H1 (cell line): ENCODE measurements around the gene ARHGAP26. TPM values are rescaled to one million over a fixed set of nuclear protein-coding genes. Genes with fewer than 3 reads are reported as not detected.

Experiments
- CTCF ChIA-PET: fragments of 300-600 bp; sonication (Branson Sonifier 250); formaldehyde crosslinking; loops from one replicate; lab custom pipeline; 2021; ENCODE audit not compliant: partially characterized antibody; lab: Charles Lee
- POLR2A ChIA-PET: fragments of 300-600 bp; sonication (Branson Sonifier 250); formaldehyde crosslinking; loops from one replicate; lab custom pipeline; 2021; ENCODE audit warnings: inconsistent platforms; ENCODE audit not compliant: partially characterized antibody; lab: Charles Lee
- DNase-seq, 2 experiments: peaks; one replicate each; pipeline versions ENCODE4 v3.0.0 to v3.0.0-alpha.2; 2010 to 2022; ENCODE audit warnings: low spot score in 2 of 2, low read depth in 1 of 2, mixed read lengths in 1 of 2
- FAIRE-seq: peaks from 2 replicates; lab custom pipeline; 2011; peaks lifted over from hg19 to GRCh38; lab: Jason Lieb, UNC
- H2AFZ ChIP-seq: 2 replicates; pipeline ENCODE4 v1.8.1; 2012; ENCODE audit warnings: low read length, inconsistent platforms
- H2AK5ac ChIP-seq: 2 replicates; pipeline ENCODE4 v1.6.1; 2013; ENCODE audit warnings: low read depth, low read length
- H2BK120ac ChIP-seq: replicated peaks from 2 replicates; pipeline ENCODE3; 2013; ENCODE audit warnings: low read depth, low read length, inconsistent platforms
- H2BK12ac ChIP-seq: 2 replicates; pipeline ENCODE4 v1.6.1; 2013; ENCODE audit warnings: low read depth, low read length
- H2BK15ac ChIP-seq: 2 replicates; pipeline ENCODE4 v1.6.1; 2013; ENCODE audit warnings: low read length
- H2BK20ac ChIP-seq: 2 replicates; pipeline ENCODE4 v1.6.1; 2013; ENCODE audit warnings: low read length
- H2BK5ac ChIP-seq: 2 replicates; pipeline ENCODE4 v1.6.1; 2013; ENCODE audit warnings: low read depth, low read length
- H3K14ac ChIP-seq: 2 replicates; pipeline ENCODE4 v1.6.1; 2013; ENCODE audit warnings: inconsistent platforms; ENCODE audit not compliant: insufficient read length
- H3K18ac ChIP-seq: 2 replicates; pipeline ENCODE4 v1.6.1; 2013; ENCODE audit warnings: low read length; ENCODE audit errors: extremely low read depth
- H3K23ac ChIP-seq: 2 replicates; pipeline ENCODE4 v1.6.1; 2013; ENCODE audit warnings: inconsistent platforms; ENCODE audit not compliant: insufficient read length
- H3K23me2 ChIP-seq: 2 replicates; pipeline ENCODE4 v1.6.1; 2013; ENCODE audit warnings: low read depth, low read length
- H3K27ac ChIP-seq: 2 replicates; pipeline ENCODE4 v1.6.1; 2011; ENCODE audit warnings: low read depth, low read length, inconsistent platforms
- H3K27me3 ChIP-seq, 4 experiments: replicated peaks in 1 of 4; 1 replicate in 1 of 4; 2 replicates in 3 of 4; pipeline versions ENCODE4 v1.6.1 to v1.8.1; 2011 to 2013; ENCODE audit warnings: low read length in 3 of 4, mild to moderate bottlenecking in 3 of 4, inconsistent platforms in 2 of 4, mixed read lengths in 2 of 4, moderate library complexity in 1 of 4; ENCODE audit not compliant: control insufficient read depth in 3 of 4, insufficient read depth in 3 of 4; ENCODE audit errors: extremely low read depth in 1 of 4
- H3K36me3 ChIP-seq, 4 experiments: 2 replicates each; pipeline versions ENCODE4 v1.6.1 to v1.8.1; 2011 to 2013; ENCODE audit warnings: mild to moderate bottlenecking in 4 of 4, low read length in 3 of 4, moderate library complexity in 2 of 4, control low read depth in 1 of 4, inconsistent platforms in 1 of 4; ENCODE audit not compliant: insufficient read depth in 4 of 4, control insufficient read depth in 2 of 4
- H3K4ac ChIP-seq: replicated peaks from 2 replicates; pipeline ENCODE3; 2013; ENCODE audit warnings: low read length, low read depth, mixed read lengths, inconsistent platforms; ENCODE audit not compliant: insufficient read length
- H3K4me1 ChIP-seq, 4 experiments: replicated peaks in 1 of 4; 1 replicate in 1 of 4; 2 replicates in 3 of 4; pipeline versions ENCODE4 v1.6.1 to v1.8.1; 2011 to 2013; ENCODE audit warnings: low read length in 3 of 4, inconsistent platforms in 2 of 4, mixed read lengths in 1 of 4; ENCODE audit not compliant: insufficient read depth in 4 of 4, control insufficient read depth in 3 of 4
- H3K4me2 ChIP-seq, 2 experiments: 2 replicates each; pipeline versions ENCODE4 v1.6.1 to v1.8.1; 2011 to 2013; ENCODE audit warnings: low read depth in 2 of 2, low read length in 2 of 2, control low read depth in 1 of 2, inconsistent platforms in 1 of 2, mild to moderate bottlenecking in 1 of 2; ENCODE audit not compliant: insufficient read depth in 1 of 2
- H3K4me3 ChIP-seq, 4 experiments: fragments of 200-600, 300-600 bp in 1 of 4; sonication (generic), shearing (Covaris generic), sonication (Bioruptor Twin) in 1 of 4; 2 replicates each; pipeline versions ENCODE4 v1.5.1 to v1.8.1; 2011 to 2016; ENCODE audit warnings: low read length in 4 of 4, low read depth in 3 of 4, control low read depth in 2 of 4, inconsistent platforms in 2 of 4, mild to moderate bottlenecking in 2 of 4, mixed read lengths in 1 of 4, moderate library complexity in 1 of 4; ENCODE audit not compliant: insufficient read depth in 2 of 4; ENCODE audit errors: extremely low read depth in 1 of 4
- H3K56ac ChIP-seq: replicated peaks from 2 replicates; pipeline ENCODE3; 2013; ENCODE audit warnings: low read depth, mild to moderate bottlenecking, mixed read lengths, low read length, inconsistent platforms; ENCODE audit not compliant: insufficient read length
- H3K79me1 ChIP-seq: 2 replicates; pipeline ENCODE4 v1.6.1; 2013; ENCODE audit warnings: low read depth, low read length, control low read depth
- H3K79me2 ChIP-seq, 2 experiments: 2 replicates each; pipeline versions ENCODE4 v1.6.1 to v1.8.1; 2012 to 2013; ENCODE audit warnings: low read length in 2 of 2, mild to moderate bottlenecking in 2 of 2, inconsistent platforms in 1 of 2; ENCODE audit not compliant: insufficient read depth in 2 of 2, control insufficient read depth in 1 of 2
- H3K9ac ChIP-seq, 4 experiments: replicated peaks in 1 of 4; 1 replicate in 1 of 4; 2 replicates in 3 of 4; pipeline versions ENCODE4 v1.6.1 to v1.8.1; 2011 to 2013; ENCODE audit warnings: low read depth in 3 of 4, low read length in 3 of 4, control low read depth in 2 of 4, mild to moderate bottlenecking in 2 of 4, moderate library complexity in 2 of 4, inconsistent platforms in 1 of 4; ENCODE audit errors: extremely low read depth in 1 of 4
- H3K9me3 ChIP-seq, 2 experiments: 2 replicates each; pipeline versions ENCODE4 v1.6.1 to v1.8.1; 2012 to 2013; ENCODE audit warnings: mild to moderate bottlenecking in 2 of 2, moderate library complexity in 2 of 2, control low read depth in 1 of 2, inconsistent platforms in 1 of 2, low read depth in 1 of 2, low read length in 1 of 2, mixed read lengths in 1 of 2; ENCODE audit not compliant: insufficient read depth in 2 of 2
- H4K20me1 ChIP-seq, 2 experiments: replicated peaks in 1 of 2; 2 replicates each; pipeline versions ENCODE3 to v1.8.1; 2011 to 2013; ENCODE audit warnings: inconsistent platforms in 2 of 2, low read length in 2 of 2, mild to moderate bottlenecking in 1 of 2; ENCODE audit not compliant: insufficient read depth in 2 of 2, control insufficient read depth in 1 of 2
- H4K5ac ChIP-seq: 2 replicates; pipeline ENCODE4 v1.6.1; 2013; ENCODE audit warnings: low read length, low read depth, mixed read lengths, inconsistent platforms; ENCODE audit not compliant: insufficient read length
- H4K8ac ChIP-seq: 2 replicates; pipeline ENCODE4 v1.8.0; 2013; ENCODE audit warnings: mild to moderate bottlenecking, moderate library complexity, low read length, inconsistent platforms; ENCODE audit not compliant: insufficient read depth; ENCODE audit errors: extremely low read depth
- H4K91ac ChIP-seq: replicated peaks from 2 replicates; pipeline ENCODE3; 2013; ENCODE audit warnings: low read length, mixed read lengths, inconsistent platforms; ENCODE audit not compliant: insufficient read length
- CBX5 ChIP-seq: fragments of 300-800, 300-1000 bp; sonication (generic); IDR thresholded peaks from 2 replicates; pipeline ENCODE4 v1.7.1; 2016; ENCODE audit warnings: antibody characterized with exemption, low read length, low read depth
- CEBPB ChIP-seq: IDR thresholded peaks from 2 replicates; pipeline ENCODE4 v1.6.1; 2012; ENCODE audit warnings: low read depth, low read length
- CHD2 ChIP-seq: IDR thresholded peaks from 2 replicates; pipeline ENCODE4 v1.6.1; 2012; ENCODE audit warnings: low read length, improper control_type of control experiment
- CREB1 ChIP-seq: IDR thresholded peaks from 2 replicates; pipeline ENCODE4 v1.6.1; 2012; ENCODE audit warnings: inconsistent platforms
- CTBP2 ChIP-seq: IDR thresholded peaks from 2 replicates; pipeline ENCODE4 v1.7.0; 2011; ENCODE audit warnings: borderline replicate concordance, mild to moderate bottlenecking, moderate library complexity, mixed read lengths, low read length; ENCODE audit not compliant: insufficient read depth, insufficient read length
- EGR1 ChIP-seq: IDR thresholded peaks from 2 replicates; pipeline ENCODE4 v1.6.1; 2011; ENCODE audit warnings: low read depth, low read length, borderline replicate concordance
- EZH2 ChIP-seq: fragments of 200-600 bp; sonication (generic); IDR thresholded peaks from 2 replicates; pipeline ENCODE4 v1.7.1; 2012; ENCODE audit warnings: low read depth, mild to moderate bottlenecking, moderate library complexity, low read length, inconsistent platforms; ENCODE audit not compliant: severe bottlenecking
- FOSL1 ChIP-seq: IDR thresholded peaks from 2 replicates; pipeline ENCODE4 v1.6.1; 2011; ENCODE audit warnings: mild to moderate bottlenecking, low read depth, low read length, moderate library complexity; ENCODE audit not compliant: insufficient read depth
- KDM4A ChIP-seq: IDR thresholded peaks from one replicate; pipeline ENCODE4 v1.7.1; 2012; ENCODE audit warnings: low read depth, mild to moderate bottlenecking, moderate library complexity, low read length, inconsistent platforms; ENCODE audit not compliant: severe bottlenecking
- KDM5A ChIP-seq: fragments of 200-600 bp; IDR thresholded peaks from 2 replicates; pipeline ENCODE4 v1.7.1; 2012; ENCODE audit warnings: mild to moderate bottlenecking, low read length, inconsistent platforms, mixed read lengths
- POLR2A ChIP-seq, 2 experiments: IDR thresholded peaks; 1 replicate in 1 of 2; 2 replicates in 1 of 2; pipeline ENCODE4 v1.6.1; 2011; ENCODE audit warnings: low read depth in 2 of 2, low read length in 2 of 2, mild to moderate bottlenecking in 2 of 2; ENCODE audit errors: control extremely low read depth in 1 of 2
- POLR2AphosphoS5 ChIP-seq: IDR thresholded peaks from 2 replicates; pipeline ENCODE4 v1.6.1; 2011; ENCODE audit warnings: low read depth, low read length
- RXRA ChIP-seq: IDR thresholded peaks from 2 replicates; pipeline ENCODE4 v1.6.1; 2011; ENCODE audit warnings: low read depth, mild to moderate bottlenecking, low read length, moderate library complexity; ENCODE audit not compliant: insufficient read depth
- SUZ12 ChIP-seq: fragments of 200-600 bp; sonication (generic); IDR thresholded peaks from 2 replicates; pipeline ENCODE4 v1.6.1; 2012; ENCODE audit warnings: mild to moderate bottlenecking, inconsistent platforms, low read length, moderate library complexity, mixed read lengths
- TAF7 ChIP-seq: optimal IDR thresholded peaks from 2 replicates; pipeline ENCODE3; 2011; ENCODE audit warnings: low read depth, mild to moderate bottlenecking, inconsistent platforms, low read length, moderate library complexity, borderline replicate concordance
- YY1 ChIP-seq: IDR thresholded peaks from 2 replicates; pipeline ENCODE4 v1.6.1; 2011; ENCODE audit warnings: low read depth, mild to moderate bottlenecking, low read length
- WGBS, 2 experiments: shearing (Covaris generic) in 1 of 2; methylation state at CpG; one replicate each; pipeline versions ENCODE4 v1.1.6 to v1.1.7; 2013 to 2015; ENCODE audit warnings: low lambda C conversion rate in 2 of 2, mixed read lengths in 2 of 2, inconsistent platforms in 1 of 2, low coverage in 1 of 2, missing lambda C conversion rate in 1 of 2; ENCODE audit not compliant: insufficient replicate concordance in 2 of 2, insufficient coverage in 1 of 2, insufficient read length in 1 of 2; ENCODE audit errors: extremely low coverage in 1 of 2, missing lambda C conversion rate in 1 of 2; 5-methylcytosine and 5-hydroxymethylcytosine counted together
- polyA plus RNA-seq, 7 experiments: library from polyadenylated mRNA; depleted of rRNA in 3 of 7; stranded (reverse) in 5 of 7; unstranded in 2 of 7; fragments of >200 nt in 5 of 7; fragments of 200-250 nt in 2 of 7; gene quantifications; 1 replicate in 5 of 7; 2 replicates in 1 of 7; 4 replicates in 1 of 7; pipeline versions ENCODE4 v1.2.1 to v1.2.3, GENCODE V29; 2011 to 2013; ENCODE audit warnings: missing spikeins in 2 of 7, mixed read lengths in 2 of 7
- total RNA-seq: library from RNA; stranded (reverse); fragmentation: NEBNext Ultra II Directional; extraction: Animal tissue kit (Norgen Biotek cat#: 25700); gene quantifications from 2 replicates; pipeline ENCODE4 v1.2.1, GENCODE V29; 2021

ARHGAP26 gene
- total and polyA plus RNA-seq, 2 of the 8 experiments (the other 6 are each of a cell fraction or from before 2014, with no cell fraction given) = 7.1 to 24.8 TPM

DNA sequence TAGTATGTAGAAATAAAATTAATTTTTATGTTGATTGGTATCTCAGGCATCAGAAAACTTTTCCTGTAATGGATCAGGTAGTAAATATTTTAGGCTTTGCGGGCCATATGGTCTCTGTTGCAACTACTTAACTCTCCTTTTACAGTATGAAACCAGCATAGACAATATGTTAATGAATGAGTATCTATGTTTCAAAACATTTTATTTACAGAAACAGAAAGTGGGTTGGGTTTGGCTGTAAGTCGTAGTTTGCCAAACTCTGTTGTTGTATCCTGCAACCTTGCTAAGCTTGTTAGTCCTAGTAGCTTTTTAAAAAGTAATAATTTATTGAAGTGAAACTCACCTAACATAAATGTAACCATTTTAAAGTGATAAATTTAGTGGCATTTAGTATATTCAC lies 501.3 kb downstream of the ARHGAP26 start:
- Histone ChIP-seq H3K4me3 (no peak overlapping the region), H2BK20ac (no peak overlapping the region), H4K91ac (no peak overlapping the region), H3K18ac (no peak overlapping the region), H2BK15ac (no peak overlapping the region), H3K79me2 (no peaks in the 10 kb centered on the region), H3K79me1 (no peaks in the 10 kb centered on the region), H3K4me1 (no peaks in the 10 kb centered on the region), H4K5ac (no peak overlapping the region), H3K14ac (no peak overlapping the region), H4K8ac (no peak overlapping the region), H2BK5ac (no peak overlapping the region), H3K56ac (no peak overlapping the region), H3K9ac (no peak overlapping the region), H3K4ac (no peak overlapping the region), H3K9me3 (peaks cover 0 to 2% of the 10 kb centered on the region in 2 experiments; a peak in 1 of 4 replicates), H3K4me2 (no peak overlapping the region), H3K23me2 (no peaks in the 10 kb centered on the region), H3K27ac (no peak overlapping the region), H2BK120ac (no peak overlapping the region), H4K20me1 (no peaks in the 10 kb centered on the region), H2AFZ (no peak overlapping the region), H3K23ac (no peak overlapping the region), H2AK5ac (no peak overlapping the region), H3K27me3 (peaks cover 0 to 1% (median 0%) of the 10 kb centered on the region in 4 experiments; a peak in 1 of 7 replicates), H2BK12ac (no peak overlapping the region), H3K36me3 (no peaks in the 10 kb centered on the region)
- FAIRE-seq (no peak), DNase-seq (no peak)
- 98% methylated on average over 2 of the region's 2 CpGs; no CpG with 5 or more reads in 1 of the 2 experiments for WGBS, 2 experiments
- POLR2A ChIA-PET = no interaction called here
- CTCF ChIA-PET = no interaction called here
- no peak for TF ChIP-seq CEBPB
- TF ChIP-seq CREB1 = no peak
- no peak for TF ChIP-seq EGR1
- TF ChIP-seq CTBP2 = no peak
- no peak for TF ChIP-seq POLR2AphosphoS5
- no peak for TF ChIP-seq CBX5
- no peak for TF ChIP-seq KDM4A
- no peak for TF ChIP-seq EZH2
- no peak for TF ChIP-seq TAF7
- no peak for TF ChIP-seq POLR2A (IDR thresholded peaks at IDR 0.05; ENCODE audit: control extremely low read depth in 1 of 2, low read depth in 2 of 2, low read length in 2 of 2)
- TF ChIP-seq SUZ12 = no peak
- no peak for TF ChIP-seq KDM5A
- no peak for TF ChIP-seq CHD2
- TF ChIP-seq RXRA = no peak
- no peak for TF ChIP-seq YY1
- TF ChIP-seq FOSL1 = no peak
